ENCODE measurements around the gene ZBTB8OS.
"Not testable (repeated sequence)": the region's sequence is repeated elsewhere in the genome, so short reads cannot be mapped to it uniquely, and the experiment has no call there.

ZBTB8OS gene

GRCh38 chr1:32650752-32651460, 556 bp upstream of the ZBTB8OS start, which contains the start of gene RBBP4:
RBBP4 (plus strand) TSS chr1:32651208; CDS start chr1:32651307, 99 bp downstream.
- DNase-seq (ENCODE audit: low read depth, low spot score), result peak; percentile 99

GRCh38 chr1:32647308-32648134, 2.8 kb downstream of the ZBTB8OS start:
- no peak for DNase-seq (ENCODE audit: low read depth, low spot score)

- no peak for DNase-seq (ENCODE audit: low read depth, low spot score)
These were observed 5.9 kb downstream of the ZBTB8OS start for GRCh38 chr1:32644426-32644825.

GRCh38 chr1:32642292-32642827, 8.0 kb downstream of the ZBTB8OS start:
- not testable (repeated sequence) for DNase-seq (ENCODE audit: low read depth, low spot score)

- peak; percentile 42 for DNase-seq (ENCODE audit: low read depth, low spot score)
These were observed 10.8 kb downstream of the ZBTB8OS start for GRCh38 chr1:32639489-32640075.

- peak; percentile 24 for DNase-seq (ENCODE audit: low read depth, low spot score)
These were observed 13.3 kb downstream of the ZBTB8OS start for GRCh38 chr1:32636914-32637645.

- DNase-seq (ENCODE audit: low read depth, low spot score), result no peak
These were observed 14.7 kb downstream of the ZBTB8OS start for GRCh38 chr1:32635508-32636277.

- no peak for DNase-seq (ENCODE audit: low read depth, low spot score)
These were observed 17.5 kb downstream of the ZBTB8OS start for GRCh38 chr1:32632829-32633228.

GRCh38 chr1:32630173-32630572, 20.2 kb downstream of the ZBTB8OS start:
- DNase-seq (ENCODE audit: low read depth, low spot score), result not testable (repeated sequence)

GRCh38 chr1:32627596-32628162, 22.7 kb downstream of the ZBTB8OS start:
- DNase-seq (ENCODE audit: low read depth, low spot score), result no peak

GRCh38 chr1:32626176-32626575, 24.2 kb downstream of the ZBTB8OS start:
- no peak for DNase-seq (ENCODE audit: low read depth, low spot score)

GRCh38 chr1:32623775-32624174, 26.6 kb downstream of the ZBTB8OS start:
- no peak for DNase-seq (ENCODE audit: low read depth, low spot score)

- DNase-seq (ENCODE audit: low read depth, low spot score), result no peak
These were observed 27.3 kb downstream of the ZBTB8OS start for GRCh38 chr1:32622806-32623681.

GRCh38 chr1:32622205-32622604, 28.1 kb downstream of the ZBTB8OS start:
- DNase-seq (ENCODE audit: low read depth, low spot score), result no peak

- peak; percentile 15 for DNase-seq (ENCODE audit: low read depth, low spot score)
These were observed 30.5 kb downstream of the ZBTB8OS start for GRCh38 chr1:32619701-32620485.

- DNase-seq (ENCODE audit: low read depth, low spot score), result no peak
These were observed 31.6 kb downstream of the ZBTB8OS start for GRCh38 chr1:32618673-32619221.

- no peak for DNase-seq (ENCODE audit: low read depth, low spot score)
These were observed 36.9 kb downstream of the ZBTB8OS start for GRCh38 chr1:32613472-32613871.

- peak; percentile 92 for DNase-seq (ENCODE audit: low read depth, low spot score)
These were observed 38.0 kb downstream of the ZBTB8OS start for GRCh38 chr1:32612189-32612881.
